ENCODE data around the gene ATP5MC2. TPM values are rescaled to one million over a fixed set of nuclear protein-coding genes. Genes with fewer than 3 reads are reported as not detected.

The ATP5MC2 gene
- total and polyA plus RNA-seq, 9 of the 15 experiments (the other 6 are each of a cell fraction or from before 2014, with no cell fraction given) = 314 to 1,208 (median 468) TPM

DNA sequence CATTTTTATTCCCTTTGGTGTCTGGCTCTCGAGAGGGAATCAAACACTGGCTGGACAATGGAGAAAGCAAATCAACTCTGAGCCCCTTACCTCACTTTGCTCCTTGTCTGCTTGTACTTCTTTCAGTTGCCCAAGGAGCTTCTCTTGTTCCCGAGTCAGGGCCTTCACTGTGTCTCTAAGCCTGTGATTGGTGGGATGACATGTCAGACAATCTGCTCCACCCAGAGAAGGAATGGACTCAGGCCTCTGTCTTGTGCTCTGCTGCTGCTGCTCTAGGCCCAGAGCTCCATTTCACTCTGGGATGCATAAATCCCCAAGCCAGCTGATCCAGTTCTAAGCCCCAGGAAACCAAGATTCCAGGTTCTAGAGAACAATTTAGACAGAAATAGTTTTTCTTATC, 43.8 kb upstream of the ATP5MC2 start:
- CTCF ChIA-PET (ENCODE audit: low intra/inter-chr PET ratio) = no interaction called here
- no peak overlapping the region for H3K4me2 ChIP-seq (ENCODE audit: insufficient read depth, low read length)
- H3K27ac ChIP-seq (ENCODE audit: extremely low read depth, low read depth, low read length) = no peak overlapping the region
- H3K79me2 ChIP-seq (ENCODE audit: control insufficient read depth, insufficient read depth, low read length) = no peaks in the 10 kb centered on the region
- no peaks in the 10 kb centered on the region for H3K36me3 ChIP-seq (ENCODE audit: control insufficient read depth, insufficient read depth, low read length)
- WGBS (ENCODE audit: insufficient coverage, low coverage, missing lambda C conversion rate) = 35% methylated on average over 2 of the region's 2 CpGs
- no TSS peak for BruUV-seq (replicated peaks)
- H3K27me3 ChIP-seq (ENCODE audit: control insufficient read depth in 2 of 2, insufficient read depth in 2 of 2, low read length in 2 of 2) = peaks cover 0 to 3% of the 10 kb centered on the region in 2 experiments; a peak in 1 of 5 replicates
- in situ Hi-C loops (cut with MboI) = no loop called here
- no peak overlapping the region for H3K9ac ChIP-seq (ENCODE audit: insufficient read depth in 1 of 2, low read depth in 2 of 2, low read length in 2 of 2)
- POLR2A ChIA-PET = interaction anchor here (0.5 to 1.0 kb wide), 4 partner anchors 13 to 266 kb away, joined by 3 to 5 read pairs (median 4); partner anchors contain the start of genes ATF7 and HOXC10
- peak overlapping the region; percentile 32; the same call in 1 of the 2 replicates for H2AFZ ChIP-seq (ENCODE audit: low read depth, low read length)
- H3K4me3 ChIP-seq = no peak overlapping the region
- ATAC-seq (peak; percentile 76; the same call in 2 of the 3 replicates), FAIRE-seq (peak; percentile 60), DNase-seq (ENCODE audit: extremely low read depth in 1 of 4, low spot score in 3 of 4) (peak in 1 of 4 experiments; percentile 35)
- no peaks in the 10 kb centered on the region for H4K20me1 ChIP-seq (replicated peaks; ENCODE audit: control insufficient read depth, insufficient read depth, low read length)
- 0 out of 5 replicates have a peak, but pooled peaks cover 0 to 4% of the 10 kb centered on the region in 2 experiments for H3K4me1 ChIP-seq (replicated peaks in 1 of 2; ENCODE audit: control insufficient read depth in 2 of 2, insufficient read depth in 2 of 2, low read length in 2 of 2)
- intact Hi-C loops (cut with micrococcal nuclease) = no loop called here
- H3K9me3 ChIP-seq (replicated peaks; ENCODE audit: control insufficient read depth, insufficient read depth, low read depth, low read length) = no peaks in the 10 kb centered on the region
- H3K9me1 ChIP-seq (ENCODE audit: control insufficient read depth, insufficient read depth, low read length) = no peaks in the 10 kb centered on the region
- no peak for TF ChIP-seq ZNF263 (CRISPR knock-in tag; IDR thresholded peaks at IDR 0.05; ENCODE audit: borderline replicate concordance)
- TF ChIP-seq ELF1 (tag; IDR thresholded peaks at IDR 0.05) = no peak
- no peak for TF ChIP-seq TAF1 (IDR thresholded peaks at IDR 0.05; ENCODE audit: control insufficient read depth, extremely low read depth, insufficient read depth, low read length, severe bottlenecking)
- TF ChIP-seq, protein P1, sequence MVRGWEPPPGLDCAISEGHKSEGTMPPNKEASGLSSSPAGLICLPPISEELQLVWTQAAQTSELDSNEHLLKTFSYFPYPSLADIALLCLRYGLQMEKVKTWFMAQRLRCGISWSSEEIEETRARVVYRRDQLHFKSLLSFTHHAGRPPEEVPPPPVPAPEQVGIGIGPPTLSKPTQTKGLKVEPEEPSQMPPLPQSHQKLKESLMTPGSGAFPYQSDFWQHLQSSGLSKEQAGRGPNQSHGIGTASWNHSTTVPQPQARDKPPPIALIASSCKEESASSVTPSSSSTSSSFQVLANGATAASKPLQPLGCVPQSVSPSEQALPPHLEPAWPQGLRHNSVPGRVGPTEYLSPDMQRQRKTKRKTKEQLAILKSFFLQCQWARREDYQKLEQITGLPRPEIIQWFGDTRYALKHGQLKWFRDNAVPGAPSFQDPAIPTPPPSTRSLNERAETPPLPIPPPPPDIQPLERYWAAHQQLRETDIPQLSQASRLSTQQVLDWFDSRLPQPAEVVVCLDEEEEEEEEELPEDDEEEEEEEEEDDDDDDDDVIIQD (CRISPR knock-in tag; IDR thresholded peaks at IDR 0.05) = no peak
- no peak for TF ChIP-seq TRIM28 (IDR thresholded peaks at IDR 0.05)
- no peak for TF ChIP-seq U2AF2 (optimal IDR thresholded peaks at IDR 0.05; ENCODE audit: low read depth, low read length)
- no peak for TF ChIP-seq NELFE (IDR thresholded peaks at IDR 0.05; ENCODE audit: insufficient read depth, insufficient read length)
- no peak for TF ChIP-seq NR2C2 (CRISPR knock-in tag; IDR thresholded peaks at IDR 0.05)
- TF ChIP-seq NR2C2 (tag; IDR thresholded peaks at IDR 0.05) = no peak
- TF ChIP-seq, protein P2, sequence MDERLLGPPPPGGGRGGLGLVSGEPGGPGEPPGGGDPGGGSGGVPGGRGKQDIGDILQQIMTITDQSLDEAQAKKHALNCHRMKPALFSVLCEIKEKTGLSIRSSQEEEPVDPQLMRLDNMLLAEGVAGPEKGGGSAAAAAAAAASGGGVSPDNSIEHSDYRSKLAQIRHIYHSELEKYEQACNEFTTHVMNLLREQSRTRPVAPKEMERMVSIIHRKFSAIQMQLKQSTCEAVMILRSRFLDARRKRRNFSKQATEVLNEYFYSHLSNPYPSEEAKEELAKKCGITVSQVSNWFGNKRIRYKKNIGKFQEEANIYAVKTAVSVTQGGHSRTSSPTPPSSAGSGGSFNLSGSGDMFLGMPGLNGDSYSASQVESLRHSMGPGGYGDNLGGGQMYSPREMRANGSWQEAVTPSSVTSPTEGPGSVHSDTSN (CRISPR knock-in tag; IDR thresholded peaks at IDR 0.05; ENCODE audit: low read depth) = no peak
- TF ChIP-seq, protein P2 (tag; conservative IDR thresholded peaks at IDR 0.05; ENCODE audit: low read depth) = peak; percentile 70

Data from K562 (cell line).